WTC11 (cell line): ENCODE measurements around the gene ONECUT2. TPM values are rescaled to one million over a fixed set of nuclear protein-coding genes. Genes with fewer than 3 reads are reported as not detected.
A peak's percentile ranks its signal among the peaks of the same experiment; 100 is the strongest.

Experiments used
- ATAC-seq: fragments of 200-7000 bp; cut with Tn5 transposase; 2 replicates; pipeline ENCODE4 v1.10.0; 2021; ENCODE audit warnings: mild to moderate bottlenecking, moderate library complexity
- Bru-seq: library from RNA; stranded (reverse); fragments of 400-500 nt; gene quantifications from one replicate; lab custom pipeline; 2021; lab: Mats Ljungman, UMichigan
- CTCF ChIA-PET: fragments of 300-600 bp; sonication (Branson Sonifier 250); formaldehyde crosslinking; loops from one replicate; lab custom pipeline; 2021; ENCODE audit warnings: antibody characterized with exemption; lab: Charles Lee
- POLR2A ChIA-PET: fragments of 350-600 bp; sonication (Branson Sonifier 250); formaldehyde crosslinking; loops from one replicate; lab custom pipeline; 2021; ENCODE audit warnings: antibody characterized with exemption; lab: Charles Lee
- DNase-seq: peaks from one replicate; pipeline ENCODE4 v3.0.0; 2021; ENCODE audit warnings: low spot score
- H3K27ac Mint-ChIP-seq: 2 replicates; pipeline ENCODE4 v1.8.0; 2021; ENCODE audit warnings: mixed read lengths
- H3K27me3 Mint-ChIP-seq: 2 replicates; pipeline ENCODE4 v1.8.0; 2021; ENCODE audit warnings: low read depth, mild to moderate bottlenecking, moderate library complexity, mixed read lengths
- H3K36me3 Mint-ChIP-seq: 2 replicates; pipeline ENCODE4 v1.8.0; 2021; ENCODE audit warnings: mixed read lengths
- H3K4me1 Mint-ChIP-seq: 2 replicates; pipeline ENCODE4 v1.8.0; 2022; ENCODE audit warnings: mixed read lengths
- H3K4me3 Mint-ChIP-seq: 2 replicates; pipeline ENCODE4 v1.8.0; 2021; ENCODE audit warnings: mild to moderate bottlenecking, moderate library complexity, mixed read lengths
- H3K9me3 Mint-ChIP-seq: 2 replicates; pipeline ENCODE4 v1.8.0; 2021; ENCODE audit warnings: mixed read lengths
- AFF4 ChIP-seq: sonication (generic); formaldehyde crosslinking; IDR thresholded peaks from 2 replicates; pipeline ENCODE4 v1.8.1; 2023; ENCODE audit warnings: mild to moderate bottlenecking, missing genetic modification reagents, borderline replicate concordance
- ARID4B ChIP-seq: sonication (generic); formaldehyde crosslinking; IDR thresholded peaks from 2 replicates; pipeline ENCODE4 v1.8.0; 2023; ENCODE audit warnings: missing genetic modification reagents, mild to moderate bottlenecking, borderline replicate concordance
- ATF6 ChIP-seq: sonication (generic); formaldehyde crosslinking; IDR thresholded peaks from 2 replicates; pipeline ENCODE4 v1.8.1; 2023; ENCODE audit warnings: mild to moderate bottlenecking, missing genetic modification reagents
- CREM ChIP-seq: sonication (generic); formaldehyde crosslinking; IDR thresholded peaks from 2 replicates; pipeline ENCODE4 v1.8.1; 2022; ENCODE audit warnings: mild to moderate bottlenecking, missing genetic modification reagents, moderate library complexity
- E2F5 ChIP-seq: sonication (generic); formaldehyde crosslinking; IDR thresholded peaks from 2 replicates; pipeline ENCODE4 v1.8.1; 2022; ENCODE audit warnings: mild to moderate bottlenecking, moderate library complexity, missing genetic modification reagents
- ELF4 ChIP-seq: sonication (generic); formaldehyde crosslinking; IDR thresholded peaks from 2 replicates; pipeline ENCODE4 v1.8.1; 2022; ENCODE audit warnings: low read depth, mild to moderate bottlenecking, moderate library complexity, missing genetic modification reagents
- FOXK1 ChIP-seq: sonication (generic); formaldehyde crosslinking; IDR thresholded peaks from 2 replicates; pipeline ENCODE4 v1.8.0; 2022; ENCODE audit warnings: mild to moderate bottlenecking, moderate library complexity, missing genetic modification reagents
- GABPB1 ChIP-seq: sonication (generic); formaldehyde crosslinking; IDR thresholded peaks from 2 replicates; pipeline ENCODE4 v1.8.1; 2023; ENCODE audit warnings: mild to moderate bottlenecking, missing genetic modification reagents
- JUN ChIP-seq: sonication (generic); formaldehyde crosslinking; IDR thresholded peaks from 2 replicates; pipeline ENCODE4 v1.8.0; 2023; ENCODE audit warnings: mild to moderate bottlenecking, missing genetic modification reagents
- NFE2L1 ChIP-seq: sonication (generic); formaldehyde crosslinking; IDR thresholded peaks from 2 replicates; pipeline ENCODE4 v1.8.1; 2023; ENCODE audit warnings: missing genetic modification reagents
- NFYB ChIP-seq: sonication (generic); formaldehyde crosslinking; conservative IDR thresholded peaks from 2 replicates; pipeline ENCODE4 v1.8.0; 2022; ENCODE audit warnings: low read depth, missing genetic modification reagents
- SP1 ChIP-seq: sonication (generic); formaldehyde crosslinking; conservative IDR thresholded peaks from 2 replicates; pipeline ENCODE4 v1.8.1; 2022; ENCODE audit warnings: missing genetic modification reagents
- TEAD4 ChIP-seq: sonication (generic); formaldehyde crosslinking; IDR thresholded peaks from 2 replicates; pipeline ENCODE4 v1.8.0; 2022; ENCODE audit warnings: mild to moderate bottlenecking, missing genetic modification reagents
- ZNF219 ChIP-seq: sonication (generic); formaldehyde crosslinking; IDR thresholded peaks from 2 replicates; pipeline ENCODE4 v1.8.0; 2023; ENCODE audit warnings: missing genetic modification reagents, mild to moderate bottlenecking, borderline replicate concordance
- long read RNA-seq, 3 experiments: library from RNA in 1 of 3; library from capped mRNA in 1 of 3; library from polyadenylated mRNA in 1 of 3; unstranded in 2 of 3; stranded (forward) in 1 of 3; transcript quantifications; one replicate each; pipeline ENCODE4 v2.0.0, GENCODE V29; 2021
- total RNA-seq: library from RNA; stranded (reverse); gene quantifications from 3 replicates; pipeline ENCODE4 v1.2.3, GENCODE V29; 2021

ONECUT2 gene
- total RNA-seq (0.87 to 1.9 TPM (median 1.6 TPM) in 3 replicates), Bru-seq, nascent RNA (percentile 40 among the genes with signal in this experiment)
- long read RNA-seq, experiment 1, result 0 reads
- long read RNA-seq, experiment 2, partial matches to known transcripts, result 0 of 2 reads
- long read RNA-seq, experiment 2, other reads (novel, unspliced or antisense), result 2 of 2 reads
- long read RNA-seq, experiment 3, result 0 reads

GRCh38 chr18:57434536-57435494 lies at the start of gene ONECUT2:
Gene ONECUT2 (plus strand): TSS chr18:57435374. CDS start chr18:57435717, 343 bp downstream.
- Mint-ChIP-seq H3K36me3 (no peaks in the 10 kb centered on the region), H3K27ac (no peak within 1 kb of the TSS)
- CTCF ChIA-PET, result interaction anchor here (0.5 to 1.6 kb wide), 14 partner anchors 11 to 1873 kb away, joined by 3 to 9 read pairs (median 4); no protein-coding TSS in a partner anchor
- TF ChIP-seq FOXK1 (CRISPR knock-in tag) (no peak), ATF6 (CRISPR knock-in tag) (no peak), E2F5 (CRISPR knock-in tag) (no peak), NFYB (peak; percentile 94), AFF4 (CRISPR knock-in tag) (no peak), TEAD4 (CRISPR knock-in tag) (no peak), SP1 (CRISPR knock-in tag) (peak; percentile 97), ZNF219 (CRISPR knock-in tag) (no peak), GABPB1 (CRISPR knock-in tag) (0 out of 2 replicates have a peak, but pooled peaks have one; percentile 21), ARID4B (CRISPR knock-in tag) (0 out of 2 replicates have a peak, but pooled peaks have one; percentile 42), NFE2L1 (peak; percentile 37; the same call in 1 of the 2 replicates), JUN (CRISPR knock-in tag) (no peak), ELF4 (no peak), CREM (no peak; the same call in 1 of the 2 replicates)
- TF ChIP-seq, all 79 proteins: peak for 5
- ATAC-seq (peak; percentile 82), DNase-seq (peak; percentile 99)
- peak within 1 kb of the TSS; percentile 83 for H3K4me3 Mint-ChIP-seq
- POLR2A ChIA-PET, result interaction anchor here (0.6 to 1.2 kb wide), 3 partner anchors 15 to 323 kb away, joined by 3 to 4 read pairs (median 4); no protein-coding TSS in a partner anchor
- H3K4me1 Mint-ChIP-seq, result peaks cover 78% of the 10 kb centered on the region
- peaks cover 99% of the 10 kb centered on the region for H3K27me3 Mint-ChIP-seq
- H3K9me3 Mint-ChIP-seq, result no peaks in the 10 kb centered on the region
